ENCODE data around the gene RFX3.
A peak's percentile ranks its signal among the peaks of the same experiment; 100 is the strongest.

The RFX3 gene

GRCh38 chr9:3189113-3189861 is 336.5 kb downstream of the RFX3 start:
- DNase-seq = no peak

- DNase-seq = no peak
Observed at GRCh38 chr9:3186751-3187150, 339.1 kb downstream of the RFX3 start.

DNA sequence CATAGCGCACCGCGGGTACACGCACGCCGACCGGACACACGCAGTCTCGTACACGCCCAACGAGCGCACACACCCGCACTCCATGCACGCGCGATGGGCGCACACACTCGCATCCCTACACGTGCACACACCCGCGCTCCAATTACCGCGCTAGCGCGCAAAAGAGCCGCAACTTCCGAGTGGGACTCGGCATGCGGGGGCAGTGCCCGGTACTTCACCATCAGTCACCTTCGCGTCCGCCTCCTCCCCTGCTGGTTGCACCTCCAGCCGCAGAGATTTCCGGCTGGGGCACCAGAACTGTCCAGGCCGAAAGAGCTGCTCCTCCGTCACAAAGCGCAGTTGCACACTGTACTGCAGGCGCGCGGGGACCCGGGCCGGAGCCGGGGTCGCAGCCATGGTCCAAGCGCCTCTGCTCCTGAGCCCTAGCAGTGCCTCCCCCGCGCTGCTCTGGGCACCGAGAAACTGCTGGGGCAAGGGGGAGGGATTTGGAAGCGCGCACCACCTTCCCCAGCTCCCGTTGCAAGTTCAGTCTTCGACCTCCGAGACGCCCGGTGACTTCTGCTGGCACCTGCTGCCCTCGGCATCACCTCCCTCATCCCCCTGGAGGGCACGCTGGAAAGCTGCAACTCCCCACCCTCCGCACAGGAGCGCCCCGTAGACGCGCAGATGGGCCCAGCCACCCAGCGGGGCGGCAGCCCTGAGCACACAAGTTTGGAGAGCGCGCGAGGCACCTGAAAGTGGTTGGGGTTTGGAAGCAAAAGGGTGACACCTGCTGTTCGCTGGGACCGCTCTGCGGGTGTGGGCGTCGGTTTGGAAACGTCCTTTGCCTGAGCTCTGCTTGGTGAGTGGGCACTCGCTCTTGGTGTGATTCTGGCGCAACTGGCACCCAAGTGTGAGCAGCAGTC is 344.5 kb downstream of the RFX3 start:
- DNase-seq = peak; percentile 11

DNA sequence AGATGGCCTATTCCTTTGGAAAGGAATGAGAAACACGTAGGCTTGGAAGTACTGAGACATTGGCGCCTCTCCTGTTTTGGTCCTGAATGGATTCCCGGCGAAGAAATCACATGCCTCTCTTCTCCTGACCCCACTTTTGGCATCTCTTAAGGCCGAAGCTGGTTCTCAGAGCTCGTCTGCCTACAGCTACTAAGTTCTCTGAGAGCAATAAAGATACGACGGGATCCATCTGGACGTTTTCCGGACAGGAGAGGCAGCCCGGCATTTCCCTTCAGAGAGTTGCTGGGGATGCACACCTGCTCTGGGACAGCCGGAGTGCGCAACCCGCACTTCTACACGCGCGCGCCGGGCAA is 345.1 kb downstream of the RFX3 start:
- DNase-seq = no peak

DNA sequence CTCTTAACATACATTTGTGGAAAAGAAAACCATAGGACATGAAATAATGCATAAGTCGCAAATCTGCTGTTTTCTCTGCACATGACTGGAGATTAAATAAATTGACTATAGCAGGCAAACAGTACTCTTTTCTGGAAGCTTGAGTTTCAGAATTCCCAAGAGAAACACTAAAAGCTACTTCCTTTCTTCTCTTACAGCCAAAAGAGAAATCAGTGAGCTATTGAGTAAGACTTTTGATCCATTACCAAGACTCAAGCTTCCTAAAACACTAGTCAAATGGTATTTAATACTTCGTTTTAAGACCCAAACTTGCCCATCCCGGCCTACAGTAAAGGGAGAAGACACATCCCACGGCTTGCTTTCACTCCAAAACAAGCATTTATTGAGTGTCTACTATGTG is 346.1 kb downstream of the RFX3 start:
- DNase-seq = no peak

GRCh38 chr9:3177936-3178335 is 347.9 kb downstream of the RFX3 start:
- DNase-seq = no peak

- no peak for DNase-seq
Observed at GRCh38 chr9:3177146-3177761, 348.5 kb downstream of the RFX3 start.

GRCh38 chr9:3173374-3173773 is 352.4 kb downstream of the RFX3 start:
- DNase-seq = no peak

- no peak for DNase-seq
Observed at GRCh38 chr9:3170819-3171218, 355.0 kb downstream of the RFX3 start.

Data from NCI-H226 (cell line).